Activated naive CD8-positive, alpha-beta T cell (primary cell): ENCODE results near the gene RAP2A.

Experiments used
- H3K27ac Mint-ChIP-seq: one replicate; pipeline ENCODE4 v1.8.0; 2021; ENCODE audit warnings: mixed read lengths
- H3K27me3 Mint-ChIP-seq: one replicate; pipeline ENCODE4 v1.8.0; 2021; ENCODE audit warnings: mixed read lengths
- H3K36me3 Mint-ChIP-seq: one replicate; pipeline ENCODE4 v1.8.0; 2021; ENCODE audit warnings: mixed read lengths
- H3K4me1 Mint-ChIP-seq: one replicate; pipeline ENCODE4 v1.8.0; 2021; ENCODE audit warnings: low read depth, mixed read lengths
- H3K4me3 Mint-ChIP-seq: one replicate; pipeline ENCODE4 v1.8.0; 2021; ENCODE audit warnings: mild to moderate bottlenecking, mixed read lengths
- H3K9me3 Mint-ChIP-seq: one replicate; pipeline ENCODE4 v1.8.0; 2021; ENCODE audit warnings: low read depth, mixed read lengths

The RAP2A gene

GRCh38 chr13:97454699-97455098, 20.7 kb downstream of the RAP2A start:
- Mint-ChIP-seq H3K4me3 (no peak overlapping the region), H3K9me3 (peaks cover 20% of the 10 kb centered on the region), H3K36me3 (peaks cover 25% of the 10 kb centered on the region), H3K27me3 (no peaks in the 10 kb centered on the region), H3K27ac (no peak overlapping the region), H3K4me1 (peaks cover 27% of the 10 kb centered on the region)

GRCh38 chr13:97456047-97456446, 22.1 kb downstream of the RAP2A start:
- peaks cover 25% of the 10 kb centered on the region for H3K36me3 Mint-ChIP-seq
- H3K27ac Mint-ChIP-seq: peak overlapping the region; percentile 36
- H3K4me1 Mint-ChIP-seq: peaks cover 40% of the 10 kb centered on the region
- H3K4me3 Mint-ChIP-seq: no peak overlapping the region
- H3K27me3 Mint-ChIP-seq: no peaks in the 10 kb centered on the region
- peaks cover 20% of the 10 kb centered on the region for H3K9me3 Mint-ChIP-seq

- no peaks in the 10 kb centered on the region for H3K27me3 Mint-ChIP-seq
- H3K4me1 Mint-ChIP-seq: peaks cover 51% of the 10 kb centered on the region
- peak overlapping the region; percentile 75 for H3K27ac Mint-ChIP-seq
- no peak overlapping the region for H3K4me3 Mint-ChIP-seq
- H3K36me3 Mint-ChIP-seq: peaks cover 13% of the 10 kb centered on the region
- peaks cover 7% of the 10 kb centered on the region for H3K9me3 Mint-ChIP-seq
Observed at GRCh38 chr13:97459215-97459777, 25.3 kb downstream of the RAP2A start.

DNA sequence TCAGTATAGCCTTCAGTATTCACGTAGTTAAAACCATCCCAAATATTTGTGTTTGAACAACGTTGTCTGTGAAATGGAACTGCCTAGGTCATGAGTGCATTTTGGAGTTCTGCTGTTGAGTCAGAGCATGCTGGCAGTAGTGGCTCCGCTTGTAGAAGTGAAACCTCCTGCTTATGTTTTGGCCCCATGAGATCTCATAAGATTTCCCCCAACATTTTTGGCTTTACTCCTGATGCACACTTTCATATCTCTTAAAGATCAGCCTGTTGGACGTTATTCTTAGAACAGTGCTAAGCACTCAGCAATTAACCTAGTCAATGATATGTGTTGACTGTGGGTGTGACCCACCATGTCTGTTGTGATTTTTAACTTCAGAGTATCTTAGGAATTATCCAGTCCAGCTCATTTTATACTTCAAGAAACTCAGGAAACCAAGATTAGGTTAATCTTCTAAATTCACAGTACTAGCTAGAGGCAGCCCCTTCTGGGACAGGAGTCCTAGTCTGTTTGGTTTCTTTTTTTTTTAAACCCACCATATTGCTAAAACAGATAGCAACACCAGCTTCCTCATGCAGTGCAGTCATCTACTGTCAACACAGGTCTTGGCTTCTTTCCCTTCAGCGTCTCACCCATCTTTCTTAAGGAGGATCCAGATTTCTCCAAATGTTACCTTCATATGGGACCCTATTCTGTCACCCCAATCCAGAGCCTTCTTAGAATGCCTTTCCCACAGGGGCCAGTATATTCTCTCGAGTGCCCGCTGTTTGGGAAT, 26.2 kb downstream of the RAP2A start:
- Mint-ChIP-seq H3K27me3 (no peaks in the 10 kb centered on the region), H3K36me3 (peaks cover 7% of the 10 kb centered on the region), H3K4me3 (no peak overlapping the region), H3K27ac (no peak overlapping the region), H3K9me3 (no peaks in the 10 kb centered on the region), H3K4me1 (peaks cover 51% of the 10 kb centered on the region)

DNA sequence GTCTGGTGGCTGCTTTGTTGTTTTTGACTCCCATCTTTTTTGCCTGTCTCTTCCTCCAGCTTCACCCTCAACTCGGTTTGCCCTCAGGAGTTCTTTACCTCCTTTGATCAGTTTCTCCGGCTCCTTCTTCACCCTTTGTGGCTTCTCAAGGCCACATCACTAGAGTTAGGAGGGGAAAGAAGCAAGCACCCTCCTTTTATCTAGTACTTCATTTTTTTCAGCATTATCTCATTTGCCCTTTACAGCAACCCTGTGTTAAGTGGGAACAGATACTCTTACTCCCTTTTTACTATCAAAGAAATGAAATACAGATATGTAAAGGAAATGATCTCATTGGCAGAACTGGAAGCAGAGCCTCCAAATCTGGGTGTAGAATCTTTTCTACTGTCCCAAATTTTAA, 26.9 kb downstream of the RAP2A start:
- Mint-ChIP-seq H3K4me1 (peaks cover 47% of the 10 kb centered on the region), H3K27ac (peak overlapping the region; percentile 74), H3K4me3 (peak overlapping the region; percentile 72), H3K27me3 (no peaks in the 10 kb centered on the region), H3K36me3 (peaks cover 7% of the 10 kb centered on the region), H3K9me3 (no peaks in the 10 kb centered on the region)

GRCh38 chr13:97464561-97464960, 30.6 kb downstream of the RAP2A start:
- H3K27me3 Mint-ChIP-seq: no peaks in the 10 kb centered on the region
- no peak overlapping the region for H3K4me3 Mint-ChIP-seq
- no peaks in the 10 kb centered on the region for H3K9me3 Mint-ChIP-seq
- peaks cover 27% of the 10 kb centered on the region for H3K4me1 Mint-ChIP-seq
- no peak overlapping the region for H3K27ac Mint-ChIP-seq
- H3K36me3 Mint-ChIP-seq: peaks cover 4% of the 10 kb centered on the region

GRCh38 chr13:97466722-97467121, 32.8 kb downstream of the RAP2A start:
- Mint-ChIP-seq H3K4me1 (peaks cover 6% of the 10 kb centered on the region), H3K9me3 (no peaks in the 10 kb centered on the region), H3K27me3 (no peaks in the 10 kb centered on the region), H3K27ac (no peak overlapping the region), H3K36me3 (peaks cover 4% of the 10 kb centered on the region), H3K4me3 (no peak overlapping the region)

- H3K4me3 Mint-ChIP-seq: no peak overlapping the region
- no peaks in the 10 kb centered on the region for H3K9me3 Mint-ChIP-seq
- no peak overlapping the region for H3K27ac Mint-ChIP-seq
- peaks cover 4% of the 10 kb centered on the region for H3K36me3 Mint-ChIP-seq
- H3K4me1 Mint-ChIP-seq: no peaks in the 10 kb centered on the region
- H3K27me3 Mint-ChIP-seq: no peaks in the 10 kb centered on the region
Observed at GRCh38 chr13:97468331-97468730, 34.4 kb downstream of the RAP2A start.

DNA sequence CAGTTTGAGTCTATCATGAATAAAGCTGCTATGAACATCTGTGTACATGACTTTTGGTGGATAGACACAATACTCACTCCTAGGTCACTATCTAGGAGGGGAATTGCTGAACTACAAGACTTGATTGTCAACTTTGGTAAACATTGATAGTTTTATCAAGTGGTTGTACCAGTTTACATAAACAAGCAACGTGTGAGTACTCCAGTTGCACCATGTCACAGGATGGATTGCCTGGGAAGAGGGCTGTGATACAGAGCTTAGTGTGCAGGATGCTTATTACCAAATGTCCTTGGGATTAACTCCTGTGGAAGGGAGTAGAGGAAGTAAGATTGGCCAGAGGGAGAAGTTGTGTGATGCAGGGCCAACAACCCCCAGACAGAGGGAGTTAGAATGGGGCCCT, 37.7 kb downstream of the RAP2A start:
- no peaks in the 10 kb centered on the region for H3K36me3 Mint-ChIP-seq
- H3K27ac Mint-ChIP-seq: no peak overlapping the region
- no peaks in the 10 kb centered on the region for H3K4me1 Mint-ChIP-seq
- H3K27me3 Mint-ChIP-seq: no peaks in the 10 kb centered on the region
- H3K4me3 Mint-ChIP-seq: no peak overlapping the region
- no peaks in the 10 kb centered on the region for H3K9me3 Mint-ChIP-seq

DNA sequence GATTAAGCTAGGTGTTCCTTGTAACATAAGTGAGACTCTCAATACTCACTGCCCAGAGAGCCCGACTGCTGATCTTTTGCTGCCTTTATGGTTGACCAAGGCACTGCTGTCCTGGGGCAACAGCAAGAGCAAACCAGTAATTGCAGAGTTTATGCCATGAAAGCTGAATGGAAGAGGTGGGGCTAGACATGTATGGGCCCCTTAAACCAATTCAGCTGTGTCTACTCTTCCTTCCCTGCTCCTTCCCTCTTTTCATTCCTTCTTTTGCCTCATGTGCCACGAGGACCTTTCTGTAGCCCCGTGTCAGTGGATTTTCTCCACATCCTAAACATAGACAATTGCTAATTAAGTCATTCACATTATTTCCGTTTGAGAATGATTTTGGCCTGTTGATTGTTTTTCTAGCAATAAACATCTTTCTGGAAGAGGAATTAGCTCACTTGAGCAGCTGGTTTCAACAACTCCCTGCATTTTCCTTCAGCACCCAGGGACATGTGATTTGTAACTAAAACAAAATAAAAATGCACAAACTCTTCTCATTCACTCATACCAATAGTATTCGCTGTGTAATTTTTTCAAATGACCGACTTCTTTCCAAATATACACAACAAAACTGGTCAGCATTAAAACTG, 40.5 kb downstream of the RAP2A start:
- Mint-ChIP-seq H3K27ac (no peak overlapping the region), H3K9me3 (no peaks in the 10 kb centered on the region), H3K36me3 (no peaks in the 10 kb centered on the region), H3K4me1 (no peaks in the 10 kb centered on the region), H3K27me3 (no peaks in the 10 kb centered on the region), H3K4me3 (no peak overlapping the region)

- no peak overlapping the region for H3K27ac Mint-ChIP-seq
- H3K36me3 Mint-ChIP-seq: no peaks in the 10 kb centered on the region
- no peak overlapping the region for H3K4me3 Mint-ChIP-seq
- no peaks in the 10 kb centered on the region for H3K9me3 Mint-ChIP-seq
- no peaks in the 10 kb centered on the region for H3K27me3 Mint-ChIP-seq
- H3K4me1 Mint-ChIP-seq: peaks cover 2% of the 10 kb centered on the region
Observed at GRCh38 chr13:97475011-97475410, 41.0 kb downstream of the RAP2A start.

DNA sequence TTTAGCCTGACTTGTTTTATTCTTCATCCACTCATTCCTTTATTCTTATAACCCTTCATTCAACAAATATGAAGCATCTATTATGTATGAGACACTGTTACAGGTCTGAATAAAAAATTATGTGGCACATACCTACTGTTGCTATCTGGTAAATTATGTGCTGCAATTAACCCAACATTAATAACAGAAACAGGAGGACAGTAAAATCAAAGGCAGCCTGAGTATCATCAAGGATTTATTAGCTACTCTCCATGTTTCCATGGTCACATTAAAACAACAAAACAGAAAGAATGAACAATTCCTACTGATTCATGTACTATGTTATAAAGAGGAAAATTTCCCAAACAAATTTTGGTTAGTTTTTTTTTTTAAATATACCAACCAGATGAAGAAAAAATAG, 43.9 kb downstream of the RAP2A start:
- Mint-ChIP-seq H3K9me3 (no peaks in the 10 kb centered on the region), H3K4me1 (peaks cover 2% of the 10 kb centered on the region), H3K27me3 (no peaks in the 10 kb centered on the region), H3K4me3 (no peak overlapping the region), H3K36me3 (no peaks in the 10 kb centered on the region), H3K27ac (no peak overlapping the region)

DNA sequence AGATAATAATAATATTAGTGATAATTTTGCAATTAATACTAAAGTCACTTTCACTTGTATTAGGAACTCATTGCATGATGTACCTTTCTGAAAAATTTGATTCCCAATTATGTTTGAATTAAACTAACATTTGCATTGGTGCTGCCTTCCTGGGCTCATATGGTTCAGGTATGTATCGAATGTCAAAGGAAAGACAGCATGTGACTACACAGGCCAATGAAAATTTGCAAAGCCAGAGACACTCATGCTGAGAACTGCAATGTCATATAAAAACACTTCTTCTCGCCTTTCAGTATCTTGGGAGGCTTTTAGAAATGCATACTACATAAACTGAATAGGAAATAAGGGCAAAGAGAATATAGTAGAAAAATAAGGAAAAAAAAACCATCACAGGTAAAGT, 44.3 kb downstream of the RAP2A start:
- no peak overlapping the region for H3K4me3 Mint-ChIP-seq
- H3K9me3 Mint-ChIP-seq: no peaks in the 10 kb centered on the region
- peaks cover 2% of the 10 kb centered on the region for H3K4me1 Mint-ChIP-seq
- no peaks in the 10 kb centered on the region for H3K27me3 Mint-ChIP-seq
- no peaks in the 10 kb centered on the region for H3K36me3 Mint-ChIP-seq
- H3K27ac Mint-ChIP-seq: no peak overlapping the region

DNA sequence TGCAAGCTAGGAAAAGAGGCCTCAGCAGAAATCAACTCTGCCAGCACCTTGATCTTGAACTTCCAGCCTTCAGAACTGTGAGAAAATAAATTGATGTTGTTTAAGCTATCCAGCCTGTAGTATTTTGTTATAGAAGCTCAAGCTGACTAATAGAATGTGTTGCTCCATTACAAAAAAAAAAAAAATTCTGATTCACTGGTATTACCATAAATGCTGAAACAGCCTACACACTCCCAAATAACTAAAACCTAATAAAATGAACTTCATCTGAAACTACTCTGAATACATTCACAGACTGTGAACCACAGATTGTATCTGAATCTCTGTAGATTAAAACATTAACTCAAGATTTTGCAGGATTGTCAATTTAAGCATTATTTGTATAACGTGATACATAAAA, 49.5 kb downstream of the RAP2A start:
- H3K27me3 Mint-ChIP-seq: no peaks in the 10 kb centered on the region
- H3K4me1 Mint-ChIP-seq: peaks cover 2% of the 10 kb centered on the region
- no peaks in the 10 kb centered on the region for H3K9me3 Mint-ChIP-seq
- no peak overlapping the region for H3K4me3 Mint-ChIP-seq
- H3K36me3 Mint-ChIP-seq: no peaks in the 10 kb centered on the region
- H3K27ac Mint-ChIP-seq: no peak overlapping the region

- Mint-ChIP-seq H3K27me3 (no peaks in the 10 kb centered on the region), H3K4me1 (peaks cover 2% of the 10 kb centered on the region), H3K4me3 (no peak overlapping the region), H3K36me3 (no peaks in the 10 kb centered on the region), H3K9me3 (no peaks in the 10 kb centered on the region), H3K27ac (no peak overlapping the region)
Observed at GRCh38 chr13:97484301-97484700, 50.3 kb downstream of the RAP2A start.
